GM19238 (cell line): ENCODE data around the gene CCBE1.

Source experiments
- DNase-seq: peaks from one replicate; pipeline ENCODE4 v3.0.0; 2011; ENCODE audit warnings: low spot score; ENCODE audit not compliant: insufficient read length

CCBE1 gene

GRCh38 chr18:59621027-59621426 lies 76.2 kb downstream of the CCBE1 start:
- DNase-seq: no peak

GRCh38 chr18:59620381-59620780 lies 76.8 kb downstream of the CCBE1 start:
- no peak for DNase-seq

GRCh38 chr18:59619816-59620215 lies 77.4 kb downstream of the CCBE1 start:
- DNase-seq: no peak

- DNase-seq: no peak
Measured at GRCh38 chr18:59617468-59617932, 79.7 kb downstream of the CCBE1 start.

GRCh38 chr18:59616501-59616900 lies 80.7 kb downstream of the CCBE1 start:
- no peak for DNase-seq

GRCh38 chr18:59613903-59614302 lies 83.3 kb downstream of the CCBE1 start:
- DNase-seq: no peak

- no peak for DNase-seq
Measured at GRCh38 chr18:59612381-59612780, 84.8 kb downstream of the CCBE1 start.

- DNase-seq: no peak
Measured at GRCh38 chr18:59610546-59611140, 86.6 kb downstream of the CCBE1 start.

- DNase-seq: no peak
Measured at GRCh38 chr18:59609654-59610053, 87.6 kb downstream of the CCBE1 start.

GRCh38 chr18:59607471-59607870 lies 89.8 kb downstream of the CCBE1 start:
- DNase-seq: no peak

- DNase-seq: no peak
Measured at GRCh38 chr18:59607078-59607379, 90.2 kb downstream of the CCBE1 start.

GRCh38 chr18:59606193-59607077 lies 90.8 kb downstream of the CCBE1 start:
- no peak for DNase-seq

- no peak for DNase-seq
Measured at GRCh38 chr18:59605633-59606192, 91.5 kb downstream of the CCBE1 start.

GRCh38 chr18:59604877-59605276 lies 92.3 kb downstream of the CCBE1 start:
- no peak for DNase-seq

GRCh38 chr18:59597049-59597448 lies 100.2 kb downstream of the CCBE1 start:
- no peak for DNase-seq

- no peak for DNase-seq
Measured at GRCh38 chr18:59593291-59593717, 103.9 kb downstream of the CCBE1 start.

- DNase-seq: no peak
Measured at GRCh38 chr18:59592624-59593023, 104.6 kb downstream of the CCBE1 start.

GRCh38 chr18:59582395-59582794 lies 114.8 kb downstream of the CCBE1 start:
- DNase-seq: no peak

- no peak for DNase-seq
Measured at GRCh38 chr18:59579509-59579908, 117.7 kb downstream of the CCBE1 start.

GRCh38 chr18:59577386-59577655 lies 119.9 kb downstream of the CCBE1 start:
- no peak for DNase-seq

- DNase-seq: no peak
Measured at GRCh38 chr18:59576541-59577385, 120.5 kb downstream of the CCBE1 start.

- DNase-seq: no peak
Measured at GRCh38 chr18:59575995-59576394, 121.2 kb downstream of the CCBE1 start.
